ENCODE results near the gene FOLR3.

GRCh38 chr11:72125956-72126355 lies 9.6 kb upstream of the FOLR3 start:
- no peak for TF ChIP-seq CTCF (IDR thresholded peaks at IDR 0.05)
- TF ChIP-seq POLR2A (IDR thresholded peaks at IDR 0.05): no peak

All from thyroid gland (tissue), 4 donors.